Neural progenitor cell (in vitro differentiated cells): ENCODE data around the gene NOL3. TPM values are rescaled to one million over a fixed set of nuclear protein-coding genes. Genes with fewer than 3 reads are reported as not detected.

Experiments
- DNase-seq: peaks from one replicate; pipeline ENCODE4 v3.0.0-alpha.2; 2016; ENCODE audit warnings: low spot score
- H2AFZ ChIP-seq: fragments of 200-600 bp; sonication (generic); replicated peaks from 2 replicates; pipeline ENCODE4 v1.6.1; 2016; ENCODE audit warnings: antibody characterized with exemption
- H3F3A ChIP-seq: fragments of 200-600 bp; sonication (generic); 2 replicates; pipeline ENCODE4 v1.6.1; 2016; ENCODE audit warnings: antibody characterized with exemption, low read depth
- H3K27ac ChIP-seq: fragments of 200-600 bp; sonication (generic); 2 replicates; pipeline ENCODE4 v1.5.1; 2016; ENCODE audit warnings: mild to moderate bottlenecking
- H3K27me3 ChIP-seq: fragments of 200-600 bp; sonication (generic); 2 replicates; pipeline ENCODE4 v1.6.1; 2016; ENCODE audit warnings: mild to moderate bottlenecking, moderate library complexity
- H3K36me3 ChIP-seq: fragments of 200-600 bp; sonication (generic); 2 replicates; pipeline ENCODE4 v1.5.1; 2016
- H3K4me1 ChIP-seq: fragments of 200-600 bp; sonication (generic); 2 replicates; pipeline ENCODE4 v1.6.1; 2016; ENCODE audit warnings: mixed run types
- H3K4me2 ChIP-seq: fragments of 200-600 bp; sonication (generic); 2 replicates; pipeline ENCODE4 v1.6.1; 2016
- H3K4me3 ChIP-seq: fragments of 200-600 bp; sonication (generic); 2 replicates; pipeline ENCODE4 v1.5.1; 2016
- H3K79me2 ChIP-seq: fragments of 200-600 bp; sonication (generic); 2 replicates; pipeline ENCODE4 v1.6.1; 2016; ENCODE audit warnings: low read depth
- H3K9ac ChIP-seq: fragments of 200-600 bp; sonication (generic); 2 replicates; pipeline ENCODE4 v1.6.1; 2016
- H3K9me3 ChIP-seq: fragments of 200-600 bp; sonication (generic); 2 replicates; pipeline ENCODE4 v1.5.1; 2016; ENCODE audit warnings: low read depth
- H4K20me1 ChIP-seq: fragments of 200-600 bp; sonication (generic); 2 replicates; pipeline ENCODE4 v1.6.1; 2016; ENCODE audit warnings: low read depth
- H3K27ac Mint-ChIP-seq: 3 replicates; pipeline ENCODE4 v1.8.0; 2021; ENCODE audit warnings: mixed read lengths
- H3K27me3 Mint-ChIP-seq: 2 replicates; pipeline ENCODE4 v1.8.0; 2022; ENCODE audit warnings: low read depth, mild to moderate bottlenecking, inconsistent platforms, moderate library complexity, mixed read lengths; ENCODE audit not compliant: insufficient read depth
- H3K36me3 Mint-ChIP-seq: 3 replicates; pipeline ENCODE4 v1.8.0; 2021; ENCODE audit warnings: mixed read lengths
- H3K4me1 Mint-ChIP-seq: 3 replicates; pipeline ENCODE4 v1.8.0; 2021; ENCODE audit warnings: mixed read lengths
- H3K4me3 Mint-ChIP-seq: 3 replicates; pipeline ENCODE4 v1.8.0; 2021; ENCODE audit warnings: mild to moderate bottlenecking, moderate library complexity, mixed read lengths
- H3K9me3 Mint-ChIP-seq: 3 replicates; pipeline ENCODE4 v1.8.0; 2020; ENCODE audit warnings: mixed read lengths
- CTCF ChIP-seq: fragments of 200-600 bp; sonication (generic); IDR thresholded peaks from 2 replicates; pipeline ENCODE4 v1.5.1; 2017; ENCODE audit warnings: antibody characterized with exemption, mild to moderate bottlenecking
- EZH2 ChIP-seq: fragments of 200-600 bp; sonication (generic); IDR thresholded peaks from 2 replicates; pipeline ENCODE4 v1.6.1; 2017; ENCODE audit warnings: antibody characterized with exemption, mild to moderate bottlenecking, moderate library complexity
- EZH2phosphoT487 ChIP-seq: fragments of 200-600 bp; sonication (generic); IDR thresholded peaks from 2 replicates; pipeline ENCODE4 v1.6.1; 2017; ENCODE audit warnings: antibody characterized with exemption
- total RNA-seq: library from RNA; depleted of rRNA; stranded (reverse); fragments of >200 nt; gene quantifications from 2 replicates; pipeline ENCODE4 v1.2.3, GENCODE V29; 2015; ENCODE audit warnings: low replicate concordance

The NOL3 gene
- total RNA-seq, 1 donor from 2014 or later, result 0.37 TPM

GRCh38 chr16:67150047-67150832, 20.1 kb upstream of the NOL3 start:
- H3K27ac ChIP-seq, result no peak overlapping the region
- peaks cover 12% of the 10 kb centered on the region for H4K20me1 ChIP-seq
- TF ChIP-seq EZH2, result peak; percentile 69
- peak; percentile 53 for TF ChIP-seq CTCF
- TF ChIP-seq EZH2phosphoT487, result peak; percentile 50
- H2AFZ ChIP-seq, result peak overlapping the region; percentile 86
- peaks cover 45% of the 10 kb centered on the region for H3K27me3 Mint-ChIP-seq
- H3K36me3 ChIP-seq, result no peaks in the 10 kb centered on the region
- peaks cover 7% of the 10 kb centered on the region for H3K36me3 Mint-ChIP-seq
- DNase-seq, result peak; percentile 86
- no peak overlapping the region for H3K4me3 Mint-ChIP-seq
- H3K4me3 ChIP-seq, result peak overlapping the region; percentile 52
- H3K9me3 ChIP-seq, result no peaks in the 10 kb centered on the region
- no peak overlapping the region for H3K27ac Mint-ChIP-seq
- peaks cover 33% of the 10 kb centered on the region for H3F3A ChIP-seq
- H3K4me1 ChIP-seq, result peaks cover 6% of the 10 kb centered on the region
- H3K79me2 ChIP-seq, result no peaks in the 10 kb centered on the region
- no peak overlapping the region for H3K9ac ChIP-seq
- peaks cover 2% of the 10 kb centered on the region for H3K9me3 Mint-ChIP-seq
- H3K27me3 ChIP-seq, result peaks cover 62% of the 10 kb centered on the region
- H3K4me2 ChIP-seq, result peak overlapping the region; percentile 75
- H3K4me1 Mint-ChIP-seq, result peaks cover 8% of the 10 kb centered on the region

GRCh38 chr16:67150833-67151396, 19.4 kb upstream of the NOL3 start, which contains the start of gene B3GNT9:
Gene B3GNT9, minus strand, starts transcription at chr16:67150998. Its CDS starts 513 bp downstream, at chr16:67150485.
- TF ChIP-seq EZH2phosphoT487 (peak; percentile 13), CTCF (no peak), EZH2 (peak; percentile 49)
- H3K27ac ChIP-seq, result no peak within 1 kb of the TSS
- H3K36me3 ChIP-seq, result no peaks in the 10 kb centered on the region
- H3K9me3 Mint-ChIP-seq, result peaks cover 2% of the 10 kb centered on the region
- H3K4me1 Mint-ChIP-seq, result peaks cover 8% of the 10 kb centered on the region
- H3K27me3 ChIP-seq, result peaks cover 68% of the 10 kb centered on the region
- H3K36me3 Mint-ChIP-seq, result peaks cover 7% of the 10 kb centered on the region
- peaks cover 33% of the 10 kb centered on the region for H3F3A ChIP-seq
- no peaks in the 10 kb centered on the region for H3K79me2 ChIP-seq
- H2AFZ ChIP-seq, result peak within 1 kb of the TSS; percentile 86
- peak within 1 kb of the TSS; percentile 52 for H3K4me3 ChIP-seq
- peaks cover 49% of the 10 kb centered on the region for H3K27me3 Mint-ChIP-seq
- peak within 1 kb of the TSS; percentile 81 for H3K4me3 Mint-ChIP-seq
- peak within 1 kb of the TSS; percentile 75 for H3K4me2 ChIP-seq
- no peak within 1 kb of the TSS for H3K9ac ChIP-seq
- no peak within 1 kb of the TSS for H3K27ac Mint-ChIP-seq
- H3K4me1 ChIP-seq, result peaks cover 6% of the 10 kb centered on the region
- peaks cover 16% of the 10 kb centered on the region for H4K20me1 ChIP-seq
- no peaks in the 10 kb centered on the region for H3K9me3 ChIP-seq
- DNase-seq, result peak; percentile 86

GRCh38 chr16:67151431-67152097, 18.8 kb upstream of the NOL3 start:
- Histone ChIP-seq H3K4me1 (peaks cover 6% of the 10 kb centered on the region), H4K20me1 (peaks cover 18% of the 10 kb centered on the region), H3K4me3 (no peak overlapping the region), H3K27me3 (peaks cover 75% of the 10 kb centered on the region), H2AFZ (peak overlapping the region; percentile 86), H3K79me2 (no peaks in the 10 kb centered on the region), H3K4me2 (peak overlapping the region; percentile 75), H3K9me3 (no peaks in the 10 kb centered on the region), H3K9ac (no peak overlapping the region), H3F3A (peaks cover 33% of the 10 kb centered on the region), H3K27ac (no peak overlapping the region), H3K36me3 (no peaks in the 10 kb centered on the region)
- Mint-ChIP-seq H3K4me3 (peak overlapping the region; percentile 81), H3K9me3 (peaks cover 2% of the 10 kb centered on the region), H3K36me3 (peaks cover 7% of the 10 kb centered on the region), H3K4me1 (peaks cover 12% of the 10 kb centered on the region), H3K27ac (no peak overlapping the region), H3K27me3 (peaks cover 55% of the 10 kb centered on the region)
- TF ChIP-seq EZH2 (no peak), EZH2phosphoT487 (no peak), CTCF (no peak)
- peak; percentile 13 for DNase-seq
